Testis (tissue), 2 donors: Measurements from ENCODE around the gene ZNF350.

Source experiments
- CTCF ChIP-seq, 3 experiments: fragments of 450-650 bp in 2 of 3; fragments of 200-600 bp in 1 of 3; sonication (generic) in 1 of 3; IDR thresholded peaks; one replicate each; pipeline ENCODE4 v1.5.1; 2016 to 2019; ENCODE audit warnings: antibody characterized with exemption in 3 of 3, mild to moderate bottlenecking in 2 of 3, moderate library complexity in 1 of 3
- POLR2A ChIP-seq: fragments of 450-650 bp; IDR thresholded peaks from one replicate; pipeline ENCODE4 v1.6.1; 2017; ENCODE audit warnings: antibody characterized with exemption, mild to moderate bottlenecking, moderate library complexity

- TF ChIP-seq CTCF (IDR thresholded peaks at IDR 0.05) (no peak), POLR2A (no peak)
These were observed 37.7 kb downstream of the ZNF350 start for GRCh38 chr19:51948975-51949374.
